Stomach (tissue), 4 donors: Measurements from ENCODE around the gene MCC.

Experiments used
- CTCF ChIP-seq, 7 experiments: fragments of 450-650 bp in 4 of 7; fragments of 200-600 bp in 3 of 7; sonication (generic) in 3 of 7; IDR thresholded peaks; one replicate each; pipeline ENCODE4 v1.5.1; 2016 to 2019; ENCODE audit warnings: antibody characterized with exemption in 7 of 7, control low read depth in 2 of 7, mild to moderate bottlenecking in 1 of 7
- EP300 ChIP-seq: sonication (generic); formaldehyde crosslinking; IDR thresholded peaks from one replicate; pipeline ENCODE4 v1.6.1; 2017; ENCODE audit warnings: antibody characterized with exemption
- POLR2A ChIP-seq, 4 donors: fragments of 450-650 bp; IDR thresholded peaks; one replicate each; pipeline ENCODE4 v1.6.1; 2016; ENCODE audit warnings: antibody characterized with exemption in 4 of 4, control low read depth in 2 of 4, mild to moderate bottlenecking in 1 of 4, moderate library complexity in 1 of 4

DNA sequence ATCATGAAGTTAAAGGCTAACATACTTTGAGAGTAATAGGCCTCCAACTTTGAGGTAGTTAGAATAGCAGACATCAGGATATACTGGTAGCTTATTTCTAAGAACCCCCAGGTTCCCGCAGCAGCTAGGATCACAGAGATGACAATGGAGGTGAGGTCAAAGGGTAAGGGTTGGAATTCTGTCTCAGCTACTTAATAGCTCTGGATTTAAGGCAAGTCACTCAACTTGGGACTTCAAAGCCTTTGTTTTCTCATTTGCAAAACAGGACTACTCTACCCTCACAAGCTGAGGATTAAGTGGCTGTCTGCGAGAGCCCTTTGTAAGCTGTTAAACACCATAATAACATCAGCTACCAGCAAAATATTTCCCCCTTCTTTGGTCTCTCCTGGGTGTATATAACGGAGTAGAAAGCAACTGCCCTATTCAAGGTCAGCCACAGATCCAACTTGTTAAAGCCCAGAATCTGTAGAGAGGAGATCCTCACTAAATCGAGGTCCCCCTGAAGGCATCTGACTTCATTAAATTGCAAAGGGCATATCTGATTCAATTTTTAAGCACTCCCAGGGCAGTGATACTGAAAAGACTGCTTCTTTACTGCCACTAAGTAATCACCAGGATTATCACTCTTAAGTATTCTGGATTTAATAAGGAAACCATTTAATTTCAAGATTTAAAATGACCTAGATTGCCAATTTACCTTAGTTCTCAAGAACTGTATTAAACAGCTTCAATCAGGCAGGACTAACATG lies 407.0 kb downstream of the MCC start:
- TF ChIP-seq CTCF (IDR thresholded peaks at IDR 0.05) (no peak), EP300 (no peak), POLR2A (IDR thresholded peaks at IDR 0.05) (no peak)
